Nephron progenitor cell (in vitro differentiated cells): Measurements from ENCODE around the gene RAP1B.
A peak's percentile ranks its signal among the peaks of the same experiment; 100 is the strongest.

ENCODE experiments used
- DNase-seq: peaks from one replicate; pipeline ENCODE4 v3.0.0; 2021
- H3K27ac Mint-ChIP-seq: 2 replicates; pipeline ENCODE4 v1.8.0; 2021; ENCODE audit warnings: mild to moderate bottlenecking, moderate library complexity, mixed read lengths
- H3K27me3 Mint-ChIP-seq: 2 replicates; pipeline ENCODE4 v1.8.0; 2021; ENCODE audit warnings: mild to moderate bottlenecking, low read depth, mixed read lengths; ENCODE audit not compliant: poor library complexity
- H3K36me3 Mint-ChIP-seq: 2 replicates; pipeline ENCODE4 v1.8.0; 2021; ENCODE audit warnings: low read depth, mixed read lengths
- H3K4me1 Mint-ChIP-seq: 2 replicates; pipeline ENCODE4 v1.8.0; 2021; ENCODE audit warnings: mixed read lengths
- H3K4me3 Mint-ChIP-seq: 2 replicates; pipeline ENCODE4 v1.8.0; 2021; ENCODE audit warnings: mild to moderate bottlenecking, moderate library complexity, mixed read lengths
- H3K9me3 Mint-ChIP-seq: 2 replicates; pipeline ENCODE4 v1.8.0; 2021; ENCODE audit warnings: mild to moderate bottlenecking, moderate library complexity, mixed read lengths
- TF ChIP-seq, protein P1 (sequence below): fragments of 200-600 bp; sonication (generic); IDR thresholded peaks from 2 replicates; pipeline ENCODE4 v1.5.0; 2021; ENCODE audit warnings: antibody characterized with exemption

RAP1B gene

DNA sequence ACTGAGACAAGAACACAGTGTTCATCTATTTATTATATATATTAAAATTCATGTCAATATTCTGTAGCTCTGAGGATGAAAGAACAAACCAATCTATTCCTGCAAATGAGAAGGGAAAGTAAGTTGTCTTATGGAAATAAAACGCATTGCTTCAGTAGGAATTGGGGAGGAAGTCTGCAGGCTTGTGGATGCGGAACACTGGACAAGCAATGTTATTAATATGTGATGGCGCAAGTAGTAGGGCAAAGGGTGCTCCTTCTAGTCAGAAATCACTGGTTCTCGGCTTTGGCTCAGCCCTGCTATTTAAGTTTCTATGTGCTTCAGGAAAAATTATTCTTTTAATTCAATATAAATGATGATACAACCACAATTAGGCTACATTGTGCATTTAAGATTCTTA lies 28.8 kb upstream of the RAP1B start:
- no peaks in the 10 kb centered on the region for H3K36me3 Mint-ChIP-seq
- no peak for DNase-seq
- no peak overlapping the region for H3K4me3 Mint-ChIP-seq
- TF ChIP-seq, protein P1, sequence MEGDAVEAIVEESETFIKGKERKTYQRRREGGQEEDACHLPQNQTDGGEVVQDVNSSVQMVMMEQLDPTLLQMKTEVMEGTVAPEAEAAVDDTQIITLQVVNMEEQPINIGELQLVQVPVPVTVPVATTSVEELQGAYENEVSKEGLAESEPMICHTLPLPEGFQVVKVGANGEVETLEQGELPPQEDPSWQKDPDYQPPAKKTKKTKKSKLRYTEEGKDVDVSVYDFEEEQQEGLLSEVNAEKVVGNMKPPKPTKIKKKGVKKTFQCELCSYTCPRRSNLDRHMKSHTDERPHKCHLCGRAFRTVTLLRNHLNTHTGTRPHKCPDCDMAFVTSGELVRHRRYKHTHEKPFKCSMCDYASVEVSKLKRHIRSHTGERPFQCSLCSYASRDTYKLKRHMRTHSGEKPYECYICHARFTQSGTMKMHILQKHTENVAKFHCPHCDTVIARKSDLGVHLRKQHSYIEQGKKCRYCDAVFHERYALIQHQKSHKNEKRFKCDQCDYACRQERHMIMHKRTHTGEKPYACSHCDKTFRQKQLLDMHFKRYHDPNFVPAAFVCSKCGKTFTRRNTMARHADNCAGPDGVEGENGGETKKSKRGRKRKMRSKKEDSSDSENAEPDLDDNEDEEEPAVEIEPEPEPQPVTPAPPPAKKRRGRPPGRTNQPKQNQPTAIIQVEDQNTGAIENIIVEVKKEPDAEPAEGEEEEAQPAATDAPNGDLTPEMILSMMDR: no peak
- H3K27me3 Mint-ChIP-seq: no peaks in the 10 kb centered on the region
- peaks cover 6% of the 10 kb centered on the region for H3K4me1 Mint-ChIP-seq
- H3K27ac Mint-ChIP-seq: no peak overlapping the region
- H3K9me3 Mint-ChIP-seq: no peaks in the 10 kb centered on the region

DNA sequence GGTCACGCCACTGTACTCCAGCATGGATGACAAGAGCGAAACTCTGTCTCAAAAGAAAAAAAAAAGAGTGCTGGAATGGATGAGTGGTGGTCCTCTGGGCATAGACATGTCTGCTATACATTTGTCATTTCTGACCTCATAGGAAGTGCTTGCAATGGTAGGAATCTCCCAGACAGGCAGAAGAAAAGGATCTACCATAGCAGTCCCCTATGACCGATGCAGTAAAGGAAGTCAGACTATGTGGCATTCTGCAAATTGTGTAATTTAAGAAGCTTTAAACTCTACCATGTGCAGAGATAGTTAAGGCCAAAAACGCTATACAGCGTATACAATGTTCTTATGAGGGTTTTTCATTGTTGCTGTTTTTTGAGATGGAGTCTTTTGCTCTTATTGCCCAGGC lies 24.7 kb upstream of the RAP1B start:
- TF ChIP-seq, protein P1: no peak
- Mint-ChIP-seq H3K27ac (no peak overlapping the region), H3K27me3 (no peaks in the 10 kb centered on the region), H3K36me3 (peaks cover 6% of the 10 kb centered on the region), H3K9me3 (peaks cover 18% of the 10 kb centered on the region), H3K4me1 (peaks cover 6% of the 10 kb centered on the region), H3K4me3 (no peak overlapping the region)
- no peak for DNase-seq

DNA sequence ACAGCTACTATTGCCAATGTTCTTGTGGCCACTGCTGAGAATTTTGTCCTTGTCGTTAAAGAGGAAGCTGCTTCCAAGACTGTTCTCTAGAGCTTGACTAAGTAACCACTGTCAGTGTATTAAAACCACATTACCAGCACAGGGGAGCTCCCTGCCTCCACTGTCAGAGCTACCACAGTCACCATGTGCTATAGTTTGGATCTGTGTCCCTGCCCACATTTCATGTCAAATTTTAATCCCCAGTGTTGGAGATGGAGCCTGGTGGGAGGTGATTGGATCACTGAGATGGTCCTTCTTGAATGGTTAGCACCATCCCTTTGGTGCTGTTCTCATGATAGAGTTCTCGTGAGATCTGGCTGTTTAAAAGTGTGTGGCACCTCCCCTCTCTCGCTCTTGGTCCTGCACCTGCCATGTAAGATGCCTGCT lies 23.2 kb upstream of the RAP1B start:
- TF ChIP-seq, protein P1: no peak
- Mint-ChIP-seq H3K27ac (no peak overlapping the region), H3K9me3 (peaks cover 31% of the 10 kb centered on the region), H3K4me3 (no peak overlapping the region), H3K4me1 (peaks cover 14% of the 10 kb centered on the region), H3K27me3 (no peaks in the 10 kb centered on the region), H3K36me3 (peaks cover 6% of the 10 kb centered on the region)
- no peak for DNase-seq

DNA sequence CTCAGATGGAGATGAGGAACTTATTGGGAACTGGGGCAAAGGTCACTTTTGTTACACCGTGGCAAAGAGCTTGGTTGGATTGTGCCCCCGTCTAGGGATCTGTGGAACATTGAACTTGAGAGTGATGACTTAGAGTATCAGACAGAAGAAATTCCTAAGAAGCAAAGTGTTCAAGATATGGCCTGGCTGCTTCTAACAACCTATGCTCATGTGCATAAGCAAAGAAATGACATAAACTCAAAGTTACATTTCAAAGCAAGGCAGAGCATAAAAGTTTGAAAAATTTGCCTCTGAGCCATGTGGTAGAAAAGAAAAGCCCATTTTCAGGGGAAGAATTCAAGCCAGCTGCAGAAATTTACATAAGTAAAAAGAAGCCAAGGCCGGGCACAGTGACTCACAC lies 21.5 kb upstream of the RAP1B start:
- no peak overlapping the region for H3K4me3 Mint-ChIP-seq
- H3K27ac Mint-ChIP-seq: no peak overlapping the region
- H3K4me1 Mint-ChIP-seq: peaks cover 14% of the 10 kb centered on the region
- no peak for DNase-seq
- no peaks in the 10 kb centered on the region for H3K27me3 Mint-ChIP-seq
- TF ChIP-seq, protein P1: no peak
- peaks cover 41% of the 10 kb centered on the region for H3K9me3 Mint-ChIP-seq
- peaks cover 6% of the 10 kb centered on the region for H3K36me3 Mint-ChIP-seq

DNA sequence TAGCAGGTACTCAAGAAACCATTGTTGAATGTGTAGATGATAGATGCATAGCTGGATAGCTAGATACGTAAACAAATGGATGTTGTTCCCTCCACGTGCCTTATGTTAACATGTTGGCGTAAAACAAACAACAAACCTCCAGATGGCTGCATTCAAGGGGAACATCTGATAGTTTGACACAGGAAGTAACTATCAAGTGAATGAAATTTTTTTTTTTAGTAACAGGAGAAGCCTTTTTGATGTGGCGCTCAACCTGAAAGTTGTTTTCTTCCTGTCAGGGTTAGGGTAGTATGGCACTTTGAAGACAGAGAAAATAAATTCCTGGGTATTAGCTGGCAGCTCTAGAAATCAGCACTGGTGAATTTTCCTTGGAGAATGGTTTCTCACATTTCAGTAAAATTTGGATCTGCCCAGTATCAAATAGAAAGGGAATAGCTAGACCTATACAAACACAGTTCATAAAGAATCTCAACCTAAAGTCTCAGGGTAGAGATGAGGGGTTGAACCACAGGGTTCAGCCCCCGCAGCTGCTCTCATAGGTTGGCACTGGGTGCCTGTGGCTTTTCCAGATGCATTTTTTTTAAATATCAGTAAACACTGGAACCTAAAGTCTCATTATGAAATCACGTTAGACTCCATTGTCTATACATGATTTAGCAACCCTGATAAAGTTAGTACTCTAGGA lies 18.8 kb upstream of the RAP1B start:
- TF ChIP-seq, protein P1: no peak
- H3K27ac Mint-ChIP-seq: peak overlapping the region; percentile 55
- H3K4me1 Mint-ChIP-seq: peaks cover 14% of the 10 kb centered on the region
- peaks cover 9% of the 10 kb centered on the region for H3K36me3 Mint-ChIP-seq
- H3K4me3 Mint-ChIP-seq: no peak overlapping the region
- DNase-seq: no peak
- H3K9me3 Mint-ChIP-seq: peaks cover 53% of the 10 kb centered on the region
- no peaks in the 10 kb centered on the region for H3K27me3 Mint-ChIP-seq

DNA sequence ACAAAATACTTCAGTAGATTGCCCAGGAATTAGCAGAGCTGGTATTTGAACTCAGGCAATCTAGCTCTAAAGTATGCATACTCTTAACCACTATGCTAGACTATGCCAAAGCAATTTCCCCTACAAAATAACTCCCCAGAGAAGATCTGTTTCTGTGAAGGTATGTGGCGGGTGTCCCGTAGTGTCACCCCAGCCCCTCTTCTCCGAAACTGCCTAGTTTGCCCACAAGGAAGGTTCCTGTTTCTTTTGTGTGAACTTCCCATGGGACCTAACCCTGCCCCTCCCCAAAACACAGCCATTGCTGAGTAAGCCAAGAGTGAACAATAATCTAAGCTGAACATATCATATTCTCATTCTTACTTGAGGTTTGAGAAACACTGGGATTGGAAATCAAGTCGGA lies 15.5 kb upstream of the RAP1B start:
- no peak for DNase-seq
- H3K9me3 Mint-ChIP-seq: peaks cover 40% of the 10 kb centered on the region
- TF ChIP-seq, protein P1: no peak
- H3K36me3 Mint-ChIP-seq: peaks cover 4% of the 10 kb centered on the region
- H3K27me3 Mint-ChIP-seq: peaks cover 2% of the 10 kb centered on the region
- no peak overlapping the region for H3K27ac Mint-ChIP-seq
- H3K4me1 Mint-ChIP-seq: peaks cover 14% of the 10 kb centered on the region
- H3K4me3 Mint-ChIP-seq: no peak overlapping the region
